CD4-positive, CD25-positive, alpha-beta regulatory T cell (primary cell): ENCODE data around the gene SLC7A8. TPM values are rescaled to one million over a fixed set of nuclear protein-coding genes. Genes with fewer than 3 reads are reported as not detected.
A peak's percentile ranks its signal among the peaks of the same experiment; 100 is the strongest.
"Not testable (repeated sequence)": the region's sequence is repeated elsewhere in the genome, so short reads cannot be mapped to it uniquely, and the experiment has no call there.

Source experiments
- ATAC-seq, 2 donors: fragments of 150-1000 bp; cut with Tn5 transposase; one replicate each; pipeline ENCODE4 v1.10.0; 2021; ENCODE audit warnings: low read depth in 2 of 2, moderate number of reproducible peaks in 2 of 2, moderate library complexity in 1 of 2
- DNase-seq, 3 donors: peaks; one replicate each; pipeline versions ENCODE4 v3.0.0 to v3.0.0-alpha.2; 2012 to 2022; ENCODE audit warnings: mixed read lengths in 1 of 3
- H3K27ac ChIP-seq: one replicate; pipeline ENCODE4 v1.7.0; 2013; ENCODE audit warnings: mild to moderate bottlenecking, low read length; ENCODE audit not compliant: insufficient read depth, poor library complexity, severe bottlenecking
- H3K27me3 ChIP-seq: one replicate; pipeline ENCODE4 v1.7.0; 2013; ENCODE audit warnings: low read length; ENCODE audit not compliant: control insufficient read depth, insufficient read depth
- H3K36me3 ChIP-seq: one replicate; pipeline ENCODE4 v1.7.0; 2013; ENCODE audit warnings: mild to moderate bottlenecking, low read length, moderate library complexity; ENCODE audit not compliant: control insufficient read depth, insufficient read depth
- H3K4me1 ChIP-seq: 2 replicates; pipeline ENCODE4 v1.7.0; 2013; ENCODE audit warnings: mild to moderate bottlenecking, low read length; ENCODE audit not compliant: insufficient read depth, control insufficient read depth, poor library complexity, severe bottlenecking
- H3K4me3 ChIP-seq: one replicate; pipeline ENCODE4 v1.7.0; 2013; ENCODE audit warnings: low read depth, mild to moderate bottlenecking, low read length, moderate library complexity
- H3K9me3 ChIP-seq, 2 experiments: 1 replicate in 1 of 2; 2 replicates in 1 of 2; pipeline ENCODE4 v1.7.0; 2013; ENCODE audit warnings: low read length in 2 of 2, mild to moderate bottlenecking in 1 of 2, moderate library complexity in 1 of 2; ENCODE audit not compliant: control insufficient read depth in 2 of 2
- H3K27ac Mint-ChIP-seq, 3 donors: one replicate each; pipeline ENCODE4 v1.8.0; 2020 to 2022; ENCODE audit warnings: mild to moderate bottlenecking in 3 of 3, mixed read lengths in 3 of 3, moderate library complexity in 2 of 3
- H3K27me3 Mint-ChIP-seq: one replicate; pipeline ENCODE4 v1.8.0; 2022; ENCODE audit warnings: mild to moderate bottlenecking, mixed read lengths
- H3K36me3 Mint-ChIP-seq: one replicate; pipeline ENCODE4 v1.8.0; 2020; ENCODE audit warnings: mixed read lengths
- H3K4me1 Mint-ChIP-seq, 4 donors: one replicate each; pipeline ENCODE4 v1.8.0; 2020 to 2022; ENCODE audit warnings: mixed read lengths in 4 of 4, mild to moderate bottlenecking in 1 of 4
- H3K4me3 Mint-ChIP-seq, 4 donors: one replicate each; pipeline ENCODE4 v1.8.0; 2020 to 2022; ENCODE audit warnings: mild to moderate bottlenecking in 4 of 4, mixed read lengths in 4 of 4, moderate library complexity in 3 of 4
- H3K9me3 Mint-ChIP-seq, 7 donors: one replicate each; pipeline ENCODE4 v1.8.0; 2020 to 2022; ENCODE audit warnings: mixed read lengths in 7 of 7, mild to moderate bottlenecking in 3 of 7, moderate library complexity in 2 of 7
- polyA plus RNA-seq, 4 donors: library from polyadenylated mRNA; unstranded; fragments of 300-500 nt; fragmentation: Illumina TruSeq; gene quantifications; one replicate each; pipeline ENCODE4 v1.2.3, GENCODE V29; 2021
- total RNA-seq: library from RNA; stranded (reverse); gene quantifications from one replicate; pipeline ENCODE4 v1.2.3, GENCODE V29; 2022

The SLC7A8 gene
- not detected for total RNA-seq
- polyA plus RNA-seq = 1 to 10 TPM in 3 of 4 donors, under 1 TPM in 1; 0.48 to 1.8 (median 1.1) TPM

GRCh38 chr14:23183479-23183878, at the start of gene SLC7A8:
TSS of gene SLC7A8 (minus strand) at chr14:23183660. CDS start at chr14:23182914, 746 bp downstream.
- Mint-ChIP-seq H3K4me3 (peak within 1 kb of the TSS in 1 of 4 donors; percentile 64), H3K27ac (no peak within 1 kb of the TSS), H3K27me3 (peaks cover 18% of the 10 kb centered on the region), H3K9me3 (no peaks in the 10 kb centered on the region), H3K4me1 (peaks cover 0 to 4% (median 1%) of the 10 kb centered on the region in 4 donors), H3K36me3 (no peaks in the 10 kb centered on the region)
- Histone ChIP-seq H3K36me3 (no peaks in the 10 kb centered on the region), H3K4me1 (peaks cover 19% of the 10 kb centered on the region), H3K9me3 (no peaks in the 10 kb centered on the region), H3K27ac (no peak within 1 kb of the TSS), H3K4me3 (peak within 1 kb of the TSS; percentile 73), H3K27me3 (peaks cover 21% of the 10 kb centered on the region)
- no peak for ATAC-seq
- no peak for DNase-seq

- H3K4me1 ChIP-seq, H3K27ac ChIP-seq, H3K36me3 Mint-ChIP-seq, H3K4me3 ChIP-seq, H3K4me3 Mint-ChIP-seq, H3K27ac Mint-ChIP-seq, H3K36me3 ChIP-seq, H3K9me3 ChIP-seq, H3K27me3 ChIP-seq, ATAC-seq, DNase-seq, H3K9me3 Mint-ChIP-seq, H3K4me1 Mint-ChIP-seq: not testable (repeated sequence)
- H3K27me3 Mint-ChIP-seq = peaks cover 10% of the 10 kb centered on the region
Measured at GRCh38 chr14:23232241-23232808, 48.9 kb upstream of the SLC7A8 start.

GRCh38 chr14:23228812-23229211, 45.4 kb upstream of the SLC7A8 start:
- no peaks in the 10 kb centered on the region for H3K27me3 ChIP-seq
- Mint-ChIP-seq H3K27ac (no peak overlapping the region), H3K4me3 (no peak overlapping the region), H3K27me3 (peaks cover 17% of the 10 kb centered on the region), H3K9me3 (peaks cover 0 to 9% (median 3%) of the 10 kb centered on the region in 7 donors), H3K36me3 (no peaks in the 10 kb centered on the region), H3K4me1 (no peaks in the 10 kb centered on the region)
- ATAC-seq = no peak
- no peaks in the 10 kb centered on the region for H3K9me3 ChIP-seq
- H3K4me1 ChIP-seq = no peaks in the 10 kb centered on the region
- no peak overlapping the region for H3K27ac ChIP-seq
- H3K4me3 ChIP-seq = no peak overlapping the region
- no peaks in the 10 kb centered on the region for H3K36me3 ChIP-seq
- no peak for DNase-seq

- Histone ChIP-seq H3K4me3 (no peak overlapping the region), H3K4me1 (no peaks in the 10 kb centered on the region), H3K36me3 (no peaks in the 10 kb centered on the region), H3K27ac (no peak overlapping the region), H3K27me3 (no peaks in the 10 kb centered on the region), H3K9me3 (no peaks in the 10 kb centered on the region)
- ATAC-seq (no peak), DNase-seq (no peak)
- no peaks in the 10 kb centered on the region for H3K36me3 Mint-ChIP-seq
- H3K27ac Mint-ChIP-seq = no peak overlapping the region
- H3K4me1 Mint-ChIP-seq = no peaks in the 10 kb centered on the region
- H3K4me3 Mint-ChIP-seq = no peak overlapping the region
- peaks cover 21% of the 10 kb centered on the region for H3K27me3 Mint-ChIP-seq
- peaks cover 0 to 9% (median 3%) of the 10 kb centered on the region in 7 donors for H3K9me3 Mint-ChIP-seq
Measured at GRCh38 chr14:23227566-23227965, 44.1 kb upstream of the SLC7A8 start.

GRCh38 chr14:23224958-23225357, 41.5 kb upstream of the SLC7A8 start:
- H3K36me3 Mint-ChIP-seq, H3K9me3 ChIP-seq, H3K27me3 ChIP-seq, H3K4me3 Mint-ChIP-seq, H3K27ac Mint-ChIP-seq, H3K9me3 Mint-ChIP-seq, DNase-seq, H3K4me3 ChIP-seq, H3K27ac ChIP-seq, H3K4me1 ChIP-seq, H3K36me3 ChIP-seq, H3K4me1 Mint-ChIP-seq, ATAC-seq: not testable (repeated sequence)
- H3K27me3 Mint-ChIP-seq = peaks cover 45% of the 10 kb centered on the region

GRCh38 chr14:23219075-23219474, 35.6 kb upstream of the SLC7A8 start:
- ATAC-seq = no peak
- peaks cover 0 to 8% (median 2%) of the 10 kb centered on the region in 4 donors for H3K4me1 Mint-ChIP-seq
- H3K36me3 ChIP-seq = no peaks in the 10 kb centered on the region
- H3K4me1 ChIP-seq = no peaks in the 10 kb centered on the region
- no peak for DNase-seq
- no peak overlapping the region for H3K27ac ChIP-seq
- peaks cover 7% of the 10 kb centered on the region for H3K27me3 ChIP-seq
- H3K36me3 Mint-ChIP-seq = peaks cover 6% of the 10 kb centered on the region
- H3K4me3 ChIP-seq = no peak overlapping the region
- H3K4me3 Mint-ChIP-seq = no peak overlapping the region
- no peak overlapping the region for H3K27ac Mint-ChIP-seq
- no peaks in the 10 kb centered on the region for H3K9me3 ChIP-seq
- H3K9me3 Mint-ChIP-seq = peaks cover 0 to 7% (median 0%) of the 10 kb centered on the region in 7 donors
- peaks cover 64% of the 10 kb centered on the region for H3K27me3 Mint-ChIP-seq

- no peak overlapping the region for H3K4me3 Mint-ChIP-seq
- DNase-seq = no peak
- no peak overlapping the region for H3K27ac Mint-ChIP-seq
- H3K4me1 ChIP-seq = no peaks in the 10 kb centered on the region
- peaks cover 0 to 8% (median 2%) of the 10 kb centered on the region in 4 donors for H3K4me1 Mint-ChIP-seq
- H3K27me3 ChIP-seq = peaks cover 7% of the 10 kb centered on the region
- H3K9me3 ChIP-seq = no peaks in the 10 kb centered on the region
- no peak for ATAC-seq
- no peaks in the 10 kb centered on the region for H3K36me3 ChIP-seq
- H3K27me3 Mint-ChIP-seq = peaks cover 57% of the 10 kb centered on the region
- H3K4me3 ChIP-seq = no peak overlapping the region
- H3K36me3 Mint-ChIP-seq = peaks cover 6% of the 10 kb centered on the region
- no peak overlapping the region for H3K27ac ChIP-seq
- H3K9me3 Mint-ChIP-seq = peaks cover 0 to 7% (median 0%) of the 10 kb centered on the region in 7 donors
Measured at GRCh38 chr14:23217032-23218020, 33.9 kb upstream of the SLC7A8 start.
